NCI-H1092 (cell line): ENCODE results near the gene RAPGEF4.
"Not testable (repeated sequence)": the region's sequence is repeated elsewhere in the genome, so short reads cannot be mapped to it uniquely, and the experiment has no call there.

ENCODE experiments used
- DNase-seq: peaks from one replicate; lab custom pipeline; 2025; lab: John Stamatoyannopoulos, UW

RAPGEF4 gene

GRCh38 chr2:173001664-173002604 is 266.3 kb downstream of the RAPGEF4 start:
- no peak for DNase-seq

DNA sequence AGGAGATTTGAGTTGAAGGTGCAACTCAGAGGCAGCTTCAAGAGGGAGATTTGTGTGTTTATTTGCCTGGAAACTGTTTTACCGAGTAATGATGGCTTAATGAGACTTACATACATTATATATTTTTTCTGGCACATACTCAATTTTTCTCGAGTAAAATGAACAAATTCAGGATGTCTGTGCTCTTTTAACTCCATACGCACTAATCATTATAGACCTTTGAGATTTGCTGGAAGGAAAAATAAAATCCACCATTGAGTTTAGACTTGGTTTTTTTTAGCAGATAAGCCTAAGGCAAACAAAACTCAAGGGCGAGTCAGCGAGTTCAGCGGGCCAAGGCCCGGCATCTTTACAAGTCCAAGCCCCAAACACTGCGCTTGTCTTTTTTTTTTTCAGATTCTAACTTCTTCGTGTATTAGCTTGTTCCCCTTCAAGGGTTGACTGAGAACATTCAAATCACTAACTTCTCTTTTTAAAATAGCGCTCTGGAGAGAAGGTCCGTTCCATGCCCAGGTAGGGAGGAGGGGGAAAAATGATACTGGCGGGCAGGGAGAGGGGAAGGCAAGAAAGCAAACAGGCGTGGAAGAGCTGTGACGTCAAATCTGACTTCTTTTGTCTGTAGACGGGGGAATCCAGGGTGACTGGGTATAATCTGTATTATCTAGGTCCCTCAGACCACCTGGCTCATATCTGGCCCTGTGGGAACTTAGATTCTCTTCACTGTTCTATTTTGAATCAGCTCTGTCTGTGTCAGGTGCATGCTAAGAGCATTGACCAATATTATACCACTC is 267.3 kb downstream of the RAPGEF4 start:
- DNase-seq: no peak

GRCh38 chr2:173008786-173009185 is 273.1 kb downstream of the RAPGEF4 start:
- no peak for DNase-seq

- no peak for DNase-seq
Observed at GRCh38 chr2:173010233-173010632, 274.6 kb downstream of the RAPGEF4 start.

DNA sequence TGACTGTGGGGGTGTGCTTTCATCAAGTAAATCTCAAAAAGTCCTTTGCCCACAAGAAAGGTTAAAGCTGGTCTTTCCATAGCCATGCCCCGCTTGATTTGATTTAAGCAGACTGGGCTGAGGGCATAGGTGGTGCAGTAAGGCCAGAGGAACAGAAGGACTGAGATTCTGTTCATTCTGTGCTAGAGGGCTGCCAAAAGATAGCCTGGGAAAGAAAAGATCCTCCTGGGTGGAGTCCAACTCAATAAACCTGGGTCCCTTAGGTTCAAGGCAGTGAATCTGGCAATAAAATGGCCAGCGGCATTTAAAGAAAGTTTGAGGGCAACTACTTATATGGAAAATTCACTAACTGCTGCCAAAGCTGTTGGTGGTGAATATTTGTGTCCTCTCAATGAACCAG is 280.8 kb downstream of the RAPGEF4 start:
- no peak for DNase-seq

DNA sequence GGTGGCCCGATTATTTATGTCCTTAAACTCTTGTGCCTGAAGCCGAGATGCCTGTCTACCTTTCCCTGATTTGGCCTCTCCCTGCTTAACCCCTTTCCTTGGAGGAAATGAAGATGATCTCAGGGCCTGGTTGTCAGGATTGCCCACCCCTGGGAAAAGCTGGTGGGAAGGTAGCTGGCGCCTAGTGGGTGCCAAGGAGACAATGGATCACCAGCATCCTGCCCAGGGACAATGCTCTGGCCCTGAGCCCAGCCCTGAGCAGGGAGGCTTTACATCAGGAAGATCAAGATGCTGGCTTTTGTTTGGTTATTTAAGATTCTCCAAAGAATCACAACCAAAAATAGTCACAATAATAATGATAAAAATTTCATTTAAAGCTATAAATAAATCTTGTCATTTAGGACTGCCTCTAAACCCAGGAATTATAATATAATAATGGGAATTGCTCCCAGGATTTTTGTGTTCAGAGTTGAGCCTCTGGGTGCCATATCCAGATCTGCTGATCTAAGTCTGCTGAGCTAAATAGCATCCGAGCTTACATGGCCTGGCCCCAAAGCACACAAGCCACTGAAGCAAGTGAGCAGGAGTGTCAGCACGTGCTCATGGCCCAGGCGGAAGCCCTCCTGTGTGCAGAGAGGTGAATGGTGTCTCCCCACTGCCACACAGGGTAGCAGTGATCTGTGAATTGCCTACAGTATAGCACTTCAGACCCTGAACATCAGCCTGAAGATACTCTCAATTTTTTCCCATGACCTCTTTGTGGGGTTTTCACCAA is 282.2 kb downstream of the RAPGEF4 start:
- DNase-seq: no peak

DNA sequence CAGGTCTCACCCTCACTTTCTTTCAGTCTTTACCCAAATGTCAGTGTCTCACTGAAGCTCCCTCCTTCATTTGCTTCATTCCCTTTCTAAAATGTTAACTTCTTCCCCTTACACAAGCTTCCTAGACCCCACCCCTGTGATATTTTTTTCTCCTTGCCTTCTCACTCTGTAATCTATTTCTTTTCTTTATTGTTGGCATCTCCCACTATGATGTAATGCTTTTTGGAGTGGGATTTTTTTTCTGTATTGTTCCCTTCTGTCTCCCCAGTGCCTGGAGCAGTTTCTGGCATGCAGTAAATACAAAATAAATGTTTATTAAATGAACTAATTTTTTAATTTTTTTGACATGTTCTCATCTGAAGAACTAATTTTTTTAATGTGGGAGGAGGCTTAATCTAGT is 284.1 kb downstream of the RAPGEF4 start:
- no peak for DNase-seq

- DNase-seq: no peak
Observed at GRCh38 chr2:173021939-173022371, 286.3 kb downstream of the RAPGEF4 start.

GRCh38 chr2:173023718-173024117 is 288.1 kb downstream of the RAPGEF4 start:
- DNase-seq: no peak

- DNase-seq: no peak
Observed at GRCh38 chr2:173026479-173026878, 290.8 kb downstream of the RAPGEF4 start.

DNA sequence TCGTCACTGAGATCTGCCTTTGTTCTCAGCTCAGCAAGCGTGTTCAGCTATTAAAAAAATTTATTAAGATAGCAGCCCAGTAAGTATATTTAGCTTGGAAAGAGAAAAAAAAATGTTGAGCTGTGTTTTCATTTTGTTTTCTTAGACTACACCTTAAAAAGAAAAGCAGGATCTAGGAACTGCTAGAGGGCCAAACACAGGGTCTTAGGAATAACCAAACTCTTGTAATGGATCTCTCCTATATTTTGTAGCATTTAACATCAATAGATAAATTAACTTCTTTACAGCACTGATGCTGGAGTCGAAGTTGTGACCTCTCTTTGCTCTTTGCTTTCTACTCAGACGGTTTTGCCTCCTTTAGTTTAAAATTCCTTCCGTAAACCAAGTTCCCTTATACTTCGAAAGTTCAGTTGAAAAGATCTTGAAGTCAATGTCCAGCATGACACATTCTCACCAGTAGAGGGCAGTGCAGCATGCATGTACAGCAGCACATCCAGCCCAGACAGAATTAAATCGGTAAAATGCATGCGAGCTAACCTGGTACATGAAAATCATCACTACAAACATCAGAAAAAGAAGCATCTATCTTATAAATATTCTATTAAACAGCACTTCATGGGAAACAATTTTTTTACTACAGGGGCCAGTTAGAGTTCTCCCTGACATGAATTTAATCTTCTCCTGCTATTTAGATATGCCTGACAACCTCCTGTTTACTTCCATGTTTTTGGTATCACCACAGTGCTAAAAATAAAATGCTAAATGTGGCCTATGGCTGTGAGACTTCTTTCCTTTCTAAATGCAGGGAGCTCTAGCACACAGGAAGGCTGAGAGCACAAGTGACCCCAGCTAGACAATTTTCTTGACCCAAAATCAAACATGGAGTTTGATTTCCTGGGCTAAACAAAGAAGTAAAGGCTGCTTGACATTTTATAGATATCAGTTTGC is 291.8 kb downstream of the RAPGEF4 start:
- DNase-seq: peak; percentile 38

GRCh38 chr2:173028141-173028540 is 292.5 kb downstream of the RAPGEF4 start:
- DNase-seq: no peak

DNA sequence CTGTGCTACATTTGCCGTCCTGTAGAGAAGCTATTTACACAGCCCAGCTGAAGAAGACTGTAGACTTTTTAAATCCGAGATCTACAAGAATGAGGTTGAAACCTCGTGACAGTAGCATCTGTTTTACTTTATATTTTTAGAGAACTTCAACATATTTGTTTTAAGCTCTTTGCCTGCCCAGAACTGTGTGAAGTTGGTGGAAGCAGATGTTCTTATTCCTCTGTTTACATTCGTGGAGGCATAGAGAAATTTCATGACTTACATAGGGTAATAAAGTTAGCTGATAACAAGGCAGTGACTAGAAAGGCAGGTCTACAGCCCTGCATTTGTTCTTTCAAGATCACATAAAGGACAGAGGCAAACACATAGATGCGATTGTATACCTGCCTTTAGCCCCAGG is 293.0 kb downstream of the RAPGEF4 start:
- no peak for DNase-seq

DNA sequence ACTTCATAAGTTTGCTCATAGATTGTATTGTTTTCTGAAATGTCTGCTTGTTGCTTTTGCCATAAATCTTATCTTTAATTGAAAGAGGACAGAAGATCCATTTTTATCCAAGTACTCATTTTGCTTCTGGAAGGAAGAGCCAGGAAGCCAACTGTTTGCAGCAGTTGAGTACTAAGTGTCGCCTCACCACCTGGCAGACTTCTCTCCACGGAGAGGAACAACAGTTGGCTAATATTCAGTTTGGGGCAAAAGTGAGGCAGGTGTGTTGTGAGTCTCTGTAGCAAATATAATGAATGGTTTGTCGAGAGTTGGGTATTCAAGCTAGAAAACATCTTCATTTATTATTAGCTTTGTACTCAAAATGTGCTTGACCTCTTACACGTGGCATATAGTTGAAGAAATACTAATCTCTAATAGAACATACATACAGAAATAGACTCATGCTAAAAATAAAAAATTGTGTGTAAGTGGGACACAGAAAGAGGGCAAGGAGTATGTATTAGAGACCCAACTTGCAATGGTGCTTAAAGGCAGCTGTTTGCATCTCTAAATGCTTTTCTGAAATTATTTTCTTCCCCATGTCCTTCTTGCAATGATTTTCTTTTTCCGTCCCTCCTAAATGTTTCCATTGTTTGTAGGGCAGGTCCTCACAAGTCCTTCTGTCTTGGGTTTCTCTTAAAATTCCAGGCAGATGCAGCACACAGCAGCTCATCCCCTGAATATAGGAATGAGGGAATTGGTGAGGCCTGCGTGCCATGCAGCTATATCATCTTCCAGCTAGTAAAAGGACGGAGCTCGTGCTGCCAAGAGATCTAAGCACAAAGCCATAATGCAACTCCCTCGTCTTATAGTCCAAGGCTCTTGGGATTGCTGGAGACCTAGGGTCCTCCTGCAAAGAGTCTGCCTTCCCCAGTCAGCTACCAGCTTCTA is 295.2 kb downstream of the RAPGEF4 start:
- DNase-seq: no peak

DNA sequence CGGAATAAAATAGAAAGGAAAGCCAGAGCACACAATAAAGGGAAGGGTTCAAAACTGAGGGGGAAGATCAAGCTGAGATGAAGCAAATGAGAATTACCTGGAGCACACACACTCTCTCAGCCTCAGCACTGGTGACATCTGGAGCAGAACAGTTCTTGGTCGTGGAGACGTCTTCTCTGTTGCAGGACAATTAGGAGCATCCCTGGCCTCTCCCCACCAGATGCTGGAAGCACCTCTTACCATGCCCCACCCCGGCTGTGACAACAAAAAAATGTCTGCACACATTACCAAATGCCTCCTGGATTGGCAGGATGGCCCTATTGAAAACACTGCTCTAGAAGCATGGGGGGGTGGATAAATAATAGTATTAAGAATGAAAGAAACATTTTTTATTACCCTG is 296.4 kb downstream of the RAPGEF4 start:
- no peak for DNase-seq

GRCh38 chr2:173033084-173033483 is 297.4 kb downstream of the RAPGEF4 start:
- DNase-seq: no peak

DNA sequence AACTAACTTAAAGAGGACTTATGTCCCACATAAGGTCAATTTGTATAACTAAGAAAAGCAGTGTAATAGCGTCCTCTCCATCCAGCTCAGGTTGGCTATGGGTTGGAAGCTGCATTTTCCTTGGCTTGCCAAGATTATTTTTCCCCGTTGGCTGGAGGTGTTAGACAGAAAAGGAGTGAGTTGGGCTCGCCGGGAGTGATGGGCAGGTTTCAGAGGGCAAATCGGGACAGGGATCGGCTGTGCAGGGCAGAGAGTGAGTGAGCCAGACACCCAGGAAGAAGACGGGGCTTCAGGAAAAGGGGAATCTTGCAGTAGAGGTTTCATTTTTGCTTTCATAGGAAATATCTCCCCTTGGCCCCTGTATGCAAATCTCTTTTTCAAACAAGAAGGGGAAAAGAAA is 298.5 kb downstream of the RAPGEF4 start:
- DNase-seq: no peak

- DNase-seq: no peak
Observed at GRCh38 chr2:173037245-173038120, 301.8 kb downstream of the RAPGEF4 start.

- DNase-seq: not testable (repeated sequence)
Observed at GRCh38 chr2:173038257-173038656, 302.6 kb downstream of the RAPGEF4 start.
